HCT116 (cell line): ENCODE measurements around the gene BMP2K. TPM values are rescaled to one million over a fixed set of nuclear protein-coding genes. Genes with fewer than 3 reads are reported as not detected.
"Not testable (repeated sequence)": the region's sequence is repeated elsewhere in the genome, so short reads cannot be mapped to it uniquely, and the experiment has no call there.

ENCODE experiments used
- ATAC-seq: fragments of 200-7000 bp; cut with Tn5 transposase; 2 replicates; pipeline ENCODE4 v1.9.1; 2020; ENCODE audit warnings: mild to moderate bottlenecking, moderate library complexity
- BruUV-seq: library from RNA; stranded (reverse); fragments of 400-500 nt; replicated peaks from 2 replicates; lab custom pipeline; 2021; lab: Mats Ljungman, UMichigan
- CTCF ChIA-PET: fragments of 300-600 bp; sonication (Branson Sonifier 250); formaldehyde crosslinking; loops from one replicate; lab custom pipeline; 2021; ENCODE audit warnings: antibody characterized with exemption; lab: Charles Lee
- POLR2A ChIA-PET: fragments of 300-600, 350-600 bp; sonication (Branson Sonifier 250); formaldehyde crosslinking; loops from one replicate; lab custom pipeline; 2021; ENCODE audit warnings: antibody characterized with exemption; lab: Charles Lee
- RAD21 ChIA-PET, 2 experiments: fragments of 300-600 bp; sonication (Branson Sonifier 250); formaldehyde crosslinking; loops; one replicate each; lab custom pipeline; 2023; ENCODE audit warnings: low total read pairs in 2 of 2; ENCODE audit not compliant: uncharacterized antibody in 2 of 2, unreplicated experiment in 2 of 2, low non-redundant PET in 1 of 2; lab: Charles Lee
- DNase-seq: peaks from one replicate; pipeline ENCODE4 v3.0.0-alpha.2; 2010; ENCODE audit warnings: low read depth, low spot score
- H2AFZ ChIP-seq: fragments of 200-600 bp; shearing (Covaris generic), sonication (generic); 2 replicates; pipeline ENCODE4 v1.6.1; 2017; ENCODE audit warnings: low read depth, mixed run types, mixed read lengths, antibody characterized with exemption, low read length; ENCODE audit not compliant: poor library complexity, severe bottlenecking
- H3K27ac ChIP-seq: 2 replicates; pipeline ENCODE4 v1.5.1; 2012; ENCODE audit warnings: low read depth, low read length
- H3K27me3 ChIP-seq: fragments of 200-600 bp; sonication (generic); 2 replicates; pipeline ENCODE4 v1.6.1; 2016; ENCODE audit warnings: mixed run types, low read length, mixed read lengths; ENCODE audit not compliant: insufficient read depth
- H3K36me3 ChIP-seq, 2 experiments: fragments of 200-500 bp in 1 of 2; fragments of 200-600 bp in 1 of 2; sonication (Bioruptor generic) in 1 of 2; sonication (generic) in 1 of 2; 2 replicates each; pipeline versions ENCODE4 v1.5.1 to v1.6.1; 2014 to 2016; ENCODE audit warnings: low read length in 2 of 2, inconsistent platforms in 1 of 2, mixed read lengths in 1 of 2, mixed run types in 1 of 2; ENCODE audit not compliant: insufficient read depth in 2 of 2, control insufficient read depth in 1 of 2
- H3K4me1 ChIP-seq, 2 experiments: fragments of 200-600 bp in 1 of 2; sonication (generic) in 1 of 2; 2 replicates each; pipeline versions ENCODE4 v1.5.1 to v1.6.1; 2012 to 2017; ENCODE audit warnings: low read length in 2 of 2, inconsistent platforms in 1 of 2, mild to moderate bottlenecking in 1 of 2, mixed read lengths in 1 of 2, mixed run types in 1 of 2, moderate library complexity in 1 of 2; ENCODE audit not compliant: insufficient read depth in 2 of 2, control insufficient read depth in 1 of 2
- H3K4me2 ChIP-seq: fragments of 200-600 bp; sonication (generic); 2 replicates; pipeline ENCODE4 v1.6.1; 2017; ENCODE audit warnings: mixed run types, low read length, mixed read lengths
- H3K4me3 ChIP-seq, 2 experiments: fragments of 200-600 bp in 1 of 2; sonication (generic) in 1 of 2; replicated peaks in 1 of 2; 2 replicates each; pipeline ENCODE4 v1.5.1; 2011 to 2016; ENCODE audit warnings: low read length in 2 of 2, control low read depth in 1 of 2, low read depth in 1 of 2, mild to moderate bottlenecking in 1 of 2, mixed read lengths in 1 of 2, mixed run types in 1 of 2
- H3K79me2 ChIP-seq: fragments of 200-600 bp; sonication (generic); 2 replicates; pipeline ENCODE4 v1.6.1; 2017; ENCODE audit warnings: mild to moderate bottlenecking, mixed run types, low read length, moderate library complexity, mixed read lengths; ENCODE audit not compliant: insufficient read depth
- H3K9ac ChIP-seq: fragments of 200-600 bp; sonication (generic); 2 replicates; pipeline ENCODE4 v1.6.1; 2016; ENCODE audit warnings: low read length, mixed read lengths
- H3K9me2 ChIP-seq: fragments of 200-600 bp; sonication (generic), shearing (Covaris generic); 2 replicates; pipeline ENCODE4 v1.6.1; 2017; ENCODE audit warnings: mixed run types, mild to moderate bottlenecking, moderate library complexity; ENCODE audit not compliant: insufficient read depth
- H3K9me3 ChIP-seq, 2 experiments: fragments of 200-500 bp in 1 of 2; fragments of 200-600 bp in 1 of 2; sonication (Bioruptor generic) in 1 of 2; sonication (generic) in 1 of 2; 2 replicates each; pipeline ENCODE4 v1.6.1; 2014 to 2017; ENCODE audit warnings: low read length in 2 of 2, mixed read lengths in 2 of 2, inconsistent platforms in 1 of 2, low read depth in 1 of 2, mild to moderate bottlenecking in 1 of 2, mixed run types in 1 of 2, moderate library complexity in 1 of 2; ENCODE audit not compliant: control insufficient read depth in 1 of 2, insufficient read depth in 1 of 2
- H4K20me1 ChIP-seq: fragments of 200-600 bp; sonication (generic), shearing (Covaris generic); 2 replicates; pipeline ENCODE4 v1.6.1; 2017; ENCODE audit warnings: mixed run types, mild to moderate bottlenecking, moderate library complexity; ENCODE audit not compliant: insufficient read depth
- CEBPB ChIP-seq: IDR thresholded peaks from 2 replicates; pipeline ENCODE4 v1.6.1; 2012; ENCODE audit warnings: low read depth
- EGR1 ChIP-seq: IDR thresholded peaks from 2 replicates; pipeline ENCODE4 v1.6.1; 2012; ENCODE audit warnings: low read depth
- FOSL1 ChIP-seq: IDR thresholded peaks from 2 replicates; pipeline ENCODE4 v1.6.1; 2012; ENCODE audit warnings: low read depth
- JUND ChIP-seq: IDR thresholded peaks from 2 replicates; pipeline ENCODE4 v1.6.1; 2012
- POLR2A ChIP-seq: IDR thresholded peaks from 2 replicates; pipeline ENCODE4 v1.7.0; 2011; ENCODE audit warnings: borderline replicate concordance; ENCODE audit not compliant: insufficient read depth, insufficient read length; ENCODE audit errors: extremely low read depth
- SIN3A ChIP-seq: IDR thresholded peaks from 2 replicates; pipeline ENCODE4 v1.6.1; 2012; ENCODE audit warnings: low read depth
- intact Hi-C: fragments of 100-400 bp; cut with micrococcal nuclease; formaldehyde crosslinking; loops from 2 replicates; pipeline ENCODE4 v1.10.0; 2022
- total RNA-seq: library from RNA; stranded (reverse); gene quantifications from one replicate; pipeline ENCODE4 v1.2.1, GENCODE V29; 2021; ENCODE audit not compliant: unreplicated experiment

BMP2K gene
- total RNA-seq, 1 experiment from 2014 or later: 27.7 TPM

DNA sequence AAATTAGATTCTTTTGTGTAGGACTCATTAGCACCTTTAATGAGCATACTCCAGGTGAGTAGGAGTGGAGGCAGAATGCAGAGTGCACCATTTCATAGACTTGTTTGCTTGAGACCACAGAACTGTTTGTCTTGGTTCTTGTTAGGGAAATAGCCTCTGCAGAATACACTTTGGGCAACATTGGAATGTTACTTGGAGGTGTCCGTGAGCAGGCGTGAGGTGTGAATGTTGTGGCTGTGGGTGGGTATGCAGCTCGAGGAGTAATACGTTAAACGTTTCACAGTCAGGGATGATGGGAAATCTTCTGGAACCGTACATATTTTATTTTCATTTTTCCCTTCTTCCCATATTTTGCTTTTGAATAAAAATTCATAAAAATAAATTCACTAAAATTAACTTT lies 131.5 kb downstream of the BMP2K start:
- Histone ChIP-seq H3K4me2 (no peak overlapping the region), H3K9me3 (no peaks in the 10 kb centered on the region), H3K36me3 (peaks cover 0 to 5% of the 10 kb centered on the region in 2 experiments; a peak in 1 of 4 replicates), H3K9ac (no peak overlapping the region), H3K27ac (no peak overlapping the region), H3K79me2 (no peaks in the 10 kb centered on the region), H3K27me3 (no peaks in the 10 kb centered on the region), H4K20me1 (no peaks in the 10 kb centered on the region), H3K9me2 (no peaks in the 10 kb centered on the region), H3K4me3 (no peak overlapping the region), H2AFZ (no peak overlapping the region), H3K4me1 (no peaks in the 10 kb centered on the region)
- POLR2A ChIA-PET: no interaction called here
- intact Hi-C loops: no loop called here
- DNase-seq (no peak), ATAC-seq (no peak)
- TF ChIP-seq POLR2A: no peak
- TF ChIP-seq JUND: no peak
- TF ChIP-seq CEBPB: no peak
- no peak for TF ChIP-seq EGR1
- no peak for TF ChIP-seq SIN3A
- TF ChIP-seq FOSL1: no peak
- RAD21 ChIA-PET: no interaction called here
- CTCF ChIA-PET: no interaction called here
- BruUV-seq: no TSS peak

DNA sequence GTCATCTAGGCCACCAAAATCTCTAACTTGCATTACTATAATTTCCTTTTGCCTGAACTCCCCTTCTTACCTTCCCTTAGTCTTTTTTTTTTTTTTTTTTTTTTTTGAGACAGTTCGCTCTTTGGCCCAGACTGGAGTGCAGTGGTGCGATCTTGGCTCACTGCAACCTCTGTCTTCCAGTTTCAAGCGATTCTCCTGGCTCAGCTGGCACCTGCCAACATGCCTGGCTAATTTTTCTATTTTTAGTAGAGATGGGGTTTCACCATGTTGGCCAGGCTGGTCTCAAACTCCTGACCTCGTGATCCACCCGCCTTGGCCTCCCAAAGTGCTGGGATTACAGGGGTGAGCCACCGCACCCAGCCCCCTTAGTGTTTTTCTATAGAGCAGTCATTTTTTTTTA lies 132.8 kb downstream of the BMP2K start:
- POLR2A ChIA-PET, CTCF ChIA-PET, H3K4me2 ChIP-seq, H3K4me3 ChIP-seq, H4K20me1 ChIP-seq, intact Hi-C loops, DNase-seq, H3K9me2 ChIP-seq, BruUV-seq, H2AFZ ChIP-seq, RAD21 ChIA-PET, ATAC-seq, H3K9ac ChIP-seq, H3K27ac ChIP-seq, H3K4me1 ChIP-seq, H3K79me2 ChIP-seq, H3K27me3 ChIP-seq, H3K36me3 ChIP-seq, H3K9me3 ChIP-seq: not testable (repeated sequence)
